ENCODE results near the gene PDS5B.

- TF ChIP-seq CTCF (IDR thresholded peaks at IDR 0.05 in 8 of 11, conservative IDR thresholded peaks at IDR 0.05 in 3 of 11), result no peak
- no peak for TF ChIP-seq POLR2AphosphoS5 (IDR thresholded peaks at IDR 0.05)
- no peak for TF ChIP-seq POLR2A (IDR thresholded peaks at IDR 0.05)
Observed at GRCh38 chr13:32811297-32811800, 225.1 kb downstream of the PDS5B start.

Measured in spleen (tissue), 7 donors.